PC-3 (cell line): Measurements from ENCODE around the gene NEURL1B. TPM values are rescaled to one million over a fixed set of nuclear protein-coding genes. Genes with fewer than 3 reads are reported as not detected.

Experiments used
- ATAC-seq: fragments of 200-7000 bp; cut with Tn5 transposase; 2 replicates; pipeline ENCODE4 v1.9.1; 2020; ENCODE audit warnings: mild to moderate bottlenecking, moderate library complexity
- BruUV-seq: library from RNA; stranded (reverse); fragments of 400-500 nt; replicated peaks from 2 replicates; lab custom pipeline; 2021; lab: Mats Ljungman, UMichigan
- CTCF ChIA-PET: fragments of 300-600 bp; sonication (Branson Sonifier 250); formaldehyde crosslinking; loops from one replicate; lab custom pipeline; 2022; ENCODE audit warnings: antibody characterized with exemption; lab: Charles Lee
- POLR2A ChIA-PET: fragments of 300-600 bp; sonication (Branson Sonifier 250); formaldehyde crosslinking; loops from one replicate; lab custom pipeline; 2022; ENCODE audit warnings: antibody characterized with exemption; ENCODE audit not compliant: unreplicated experiment; lab: Charles Lee
- DNase-seq: peaks from one replicate; pipeline ENCODE4 v3.0.0-alpha.2; 2015
- H2AFZ ChIP-seq: fragments of 300-600 bp; sonication (generic); 2 replicates; pipeline ENCODE4 v1.6.0; 2016; ENCODE audit warnings: antibody characterized with exemption, low read length
- H3F3A ChIP-seq: fragments of 300-600 bp; sonication (generic); one replicate; pipeline ENCODE4 v1.6.0; 2017; ENCODE audit warnings: antibody characterized with exemption, low read length, control low read depth, mild to moderate bottlenecking; ENCODE audit not compliant: unreplicated experiment
- H3K27ac ChIP-seq: fragments of 300-600 bp; sonication (generic); 2 replicates; pipeline ENCODE4 v1.5.1; 2016; ENCODE audit warnings: mild to moderate bottlenecking, low read length
- H3K27me3 ChIP-seq: fragments of 300-600 bp; sonication (generic); 2 replicates; pipeline ENCODE4 v1.6.1; 2016; ENCODE audit warnings: low read length, mixed read lengths
- H3K36me3 ChIP-seq: fragments of 300-600 bp; sonication (generic); 2 replicates; pipeline ENCODE4 v1.6.1; 2016; ENCODE audit warnings: low read depth, mixed run types, low read length, mixed read lengths
- H3K4me1 ChIP-seq: fragments of 300-600 bp; sonication (generic); 2 replicates; pipeline ENCODE4 v1.5.1; 2016; ENCODE audit warnings: low read length; ENCODE audit not compliant: insufficient read depth
- H3K4me2 ChIP-seq: fragments of 300-600 bp; sonication (generic); 2 replicates; pipeline ENCODE4 v1.6.0; 2016; ENCODE audit warnings: low read length
- H3K4me3 ChIP-seq: fragments of 300-600 bp; sonication (generic); 2 replicates; pipeline ENCODE4 v1.5.1; 2016; ENCODE audit warnings: mild to moderate bottlenecking, low read length, mixed read lengths
- H3K79me2 ChIP-seq: fragments of 300-600 bp; sonication (generic); 2 replicates; pipeline ENCODE4 v1.6.1; 2017; ENCODE audit warnings: low read length, mixed read lengths
- H3K9ac ChIP-seq: fragments of 300-600 bp; sonication (generic); 2 replicates; pipeline ENCODE4 v1.6.0; 2016; ENCODE audit warnings: mild to moderate bottlenecking, low read length
- H3K9me2 ChIP-seq: fragments of 300-600 bp; sonication (generic); replicated peaks from 2 replicates; pipeline ENCODE4 v1.6.1; 2016; ENCODE audit warnings: mixed run types, low read length, mixed read lengths
- H3K9me3 ChIP-seq: fragments of 300-600 bp; sonication (generic); 2 replicates; pipeline ENCODE4 v1.6.1; 2016; ENCODE audit warnings: low read length, mixed read lengths
- H4K20me1 ChIP-seq: fragments of 300-600 bp; sonication (generic); 2 replicates; pipeline ENCODE4 v1.6.1; 2016; ENCODE audit warnings: low read length, mixed read lengths
- EZH2 ChIP-seq: fragments of 300-600 bp; sonication (generic); IDR thresholded peaks from one replicate; pipeline ENCODE4 v1.6.1; 2017; ENCODE audit warnings: antibody characterized with exemption, mild to moderate bottlenecking, low read length; ENCODE audit not compliant: unreplicated experiment
- EZH2phosphoT487 ChIP-seq: fragments of 300-600 bp; sonication (generic); IDR thresholded peaks from 2 replicates; pipeline ENCODE4 v1.6.1; 2018; ENCODE audit warnings: mild to moderate bottlenecking, antibody characterized with exemption, low read length, borderline replicate concordance
- intact Hi-C: fragments of 100-400 bp; cut with micrococcal nuclease; formaldehyde crosslinking; loops from 2 replicates; pipeline ENCODE4 v1.9.0; 2023
- total RNA-seq: library from RNA; depleted of rRNA; stranded (reverse); fragments of >200 nt; gene quantifications from 2 replicates; pipeline ENCODE4 v1.2.3, GENCODE V29; 2014
- TF ChIP-seq, protein P1 (sequence below): fragments of 300-600 bp; sonication (generic); conservative IDR thresholded peaks from 2 replicates; pipeline ENCODE4 v1.5.1; 2017; ENCODE audit warnings: antibody characterized with exemption, low read depth, mild to moderate bottlenecking, low read length

NEURL1B gene
- total RNA-seq, 1 experiment from 2014 or later, result 0.95 TPM

DNA sequence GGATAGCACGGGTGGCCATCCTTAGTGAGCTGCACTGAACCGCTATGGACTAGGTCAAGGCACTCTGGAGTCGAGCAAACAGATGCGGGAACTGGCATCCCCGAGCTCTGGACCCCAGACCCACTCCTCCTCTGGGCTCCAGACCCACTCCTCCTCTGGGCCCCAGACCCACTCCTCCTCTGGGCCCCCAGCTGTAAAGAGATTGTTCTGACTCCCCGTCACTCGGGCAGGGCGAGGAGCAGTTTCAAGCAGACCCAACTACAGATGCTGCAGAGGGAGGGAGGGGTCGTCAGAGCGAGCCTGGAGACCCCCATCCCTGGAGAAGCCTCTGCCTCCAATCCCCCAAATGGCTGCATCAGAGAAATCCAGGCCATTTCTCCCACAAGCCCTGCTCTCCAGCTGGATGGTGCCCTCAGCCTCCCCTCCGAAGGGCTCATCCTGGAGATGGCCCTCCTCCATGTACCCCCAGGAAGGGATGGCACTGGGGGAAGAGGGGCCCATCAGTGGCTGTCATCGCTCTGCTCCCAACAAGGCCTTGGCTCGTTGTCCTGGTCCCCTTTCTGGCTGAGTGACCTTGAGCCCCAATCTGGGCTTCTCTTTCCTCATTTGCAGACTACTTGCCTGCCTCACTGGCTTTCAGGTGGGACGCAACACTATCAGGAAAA, 91.3 kb downstream of the NEURL1B start:
- no peaks in the 10 kb centered on the region for H3F3A ChIP-seq
- H3K4me2 ChIP-seq, result no peak overlapping the region
- H3K36me3 ChIP-seq, result no peaks in the 10 kb centered on the region
- CTCF ChIA-PET, result interaction anchor here (0.9 kb wide), 1 partner anchor 17 kb away, joined by 3 read pairs; no protein-coding TSS in a partner anchor
- no peak overlapping the region for H2AFZ ChIP-seq
- no TSS peak for BruUV-seq
- no peak overlapping the region for H3K27ac ChIP-seq
- no peak overlapping the region for H3K4me3 ChIP-seq
- TF ChIP-seq EZH2 (no peak), EZH2phosphoT487 (no peak)
- TF ChIP-seq, protein P1, sequence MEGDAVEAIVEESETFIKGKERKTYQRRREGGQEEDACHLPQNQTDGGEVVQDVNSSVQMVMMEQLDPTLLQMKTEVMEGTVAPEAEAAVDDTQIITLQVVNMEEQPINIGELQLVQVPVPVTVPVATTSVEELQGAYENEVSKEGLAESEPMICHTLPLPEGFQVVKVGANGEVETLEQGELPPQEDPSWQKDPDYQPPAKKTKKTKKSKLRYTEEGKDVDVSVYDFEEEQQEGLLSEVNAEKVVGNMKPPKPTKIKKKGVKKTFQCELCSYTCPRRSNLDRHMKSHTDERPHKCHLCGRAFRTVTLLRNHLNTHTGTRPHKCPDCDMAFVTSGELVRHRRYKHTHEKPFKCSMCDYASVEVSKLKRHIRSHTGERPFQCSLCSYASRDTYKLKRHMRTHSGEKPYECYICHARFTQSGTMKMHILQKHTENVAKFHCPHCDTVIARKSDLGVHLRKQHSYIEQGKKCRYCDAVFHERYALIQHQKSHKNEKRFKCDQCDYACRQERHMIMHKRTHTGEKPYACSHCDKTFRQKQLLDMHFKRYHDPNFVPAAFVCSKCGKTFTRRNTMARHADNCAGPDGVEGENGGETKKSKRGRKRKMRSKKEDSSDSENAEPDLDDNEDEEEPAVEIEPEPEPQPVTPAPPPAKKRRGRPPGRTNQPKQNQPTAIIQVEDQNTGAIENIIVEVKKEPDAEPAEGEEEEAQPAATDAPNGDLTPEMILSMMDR, result no peak
- H3K9ac ChIP-seq, result no peak overlapping the region
- DNase-seq, result no peak
- H3K4me1 ChIP-seq, result peaks cover 9% of the 10 kb centered on the region
- intact Hi-C loops, result no loop called here
- no peaks in the 10 kb centered on the region for H3K9me2 ChIP-seq
- no peaks in the 10 kb centered on the region for H3K9me3 ChIP-seq
- no peaks in the 10 kb centered on the region for H3K79me2 ChIP-seq
- POLR2A ChIA-PET, result interaction anchor here (0.6 kb wide), 1 partner anchor 25 kb away, joined by 4 read pairs; no protein-coding TSS in a partner anchor
- no peak for ATAC-seq
- H3K27me3 ChIP-seq, result no peaks in the 10 kb centered on the region
- H4K20me1 ChIP-seq, result no peaks in the 10 kb centered on the region

DNA sequence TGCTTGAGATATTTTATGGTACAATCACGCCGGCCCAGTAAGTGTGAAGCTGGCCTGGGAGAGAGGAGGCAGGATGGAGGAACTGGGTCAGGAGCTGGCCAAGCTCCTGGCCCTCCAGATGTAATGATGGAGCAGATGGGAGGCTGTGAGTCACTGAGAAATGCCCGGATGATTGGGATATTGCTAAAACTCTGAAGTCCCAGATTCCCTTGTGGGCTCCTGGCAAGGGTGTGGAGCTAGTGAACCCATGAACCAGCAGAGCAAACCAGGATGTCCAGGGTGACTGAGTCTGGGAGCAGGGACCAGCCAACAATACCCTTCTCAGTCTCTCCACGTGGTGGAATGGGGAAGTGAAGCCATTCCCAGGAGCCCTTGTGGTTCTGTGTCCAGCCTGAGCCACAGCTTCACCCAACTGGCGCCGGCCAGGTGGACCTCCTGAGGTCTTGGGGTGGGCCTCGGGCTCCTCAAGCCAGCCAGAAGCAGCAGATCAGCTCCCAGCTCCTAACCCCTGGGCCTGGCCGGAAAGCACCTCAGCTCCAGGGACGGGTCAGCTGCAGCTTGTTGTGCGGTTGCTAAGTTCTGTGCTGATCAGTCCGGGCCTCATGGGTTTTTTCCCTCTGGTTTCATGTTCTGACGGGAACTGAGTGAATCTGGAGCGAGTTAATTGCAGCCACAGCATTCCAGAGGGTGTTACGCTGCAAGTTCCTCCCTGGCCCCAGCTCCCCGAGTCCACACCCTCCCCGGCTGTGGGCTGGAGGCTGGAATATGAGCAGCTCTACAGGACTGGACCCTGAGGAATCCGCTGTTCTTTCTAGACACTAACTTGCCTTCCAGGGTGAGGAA, 92.3 kb downstream of the NEURL1B start:
- no peak for TF ChIP-seq EZH2phosphoT487
- no peak overlapping the region for H3K4me2 ChIP-seq
- no peaks in the 10 kb centered on the region for H3K27me3 ChIP-seq
- ATAC-seq (no peak), DNase-seq (no peak)
- H3K79me2 ChIP-seq, result no peaks in the 10 kb centered on the region
- no peak overlapping the region for H2AFZ ChIP-seq
- no peak overlapping the region for H3K4me3 ChIP-seq
- intact Hi-C loops, result no loop called here
- ChIA-PET CTCF (interaction anchor here (0.7 to 0.9 kb wide), 2 partner anchors 9 to 18 kb away, joined by 3 read pairs; no protein-coding TSS in a partner anchor), POLR2A (no interaction called here)
- H3K9me3 ChIP-seq, result no peaks in the 10 kb centered on the region
- peaks cover 9% of the 10 kb centered on the region for H3K4me1 ChIP-seq
- no peaks in the 10 kb centered on the region for H3K36me3 ChIP-seq
- no peaks in the 10 kb centered on the region for H3F3A ChIP-seq
- H4K20me1 ChIP-seq, result no peaks in the 10 kb centered on the region
- no peak overlapping the region for H3K27ac ChIP-seq
- no peaks in the 10 kb centered on the region for H3K9me2 ChIP-seq
- H3K9ac ChIP-seq, result no peak overlapping the region
- no TSS peak for BruUV-seq

DNA sequence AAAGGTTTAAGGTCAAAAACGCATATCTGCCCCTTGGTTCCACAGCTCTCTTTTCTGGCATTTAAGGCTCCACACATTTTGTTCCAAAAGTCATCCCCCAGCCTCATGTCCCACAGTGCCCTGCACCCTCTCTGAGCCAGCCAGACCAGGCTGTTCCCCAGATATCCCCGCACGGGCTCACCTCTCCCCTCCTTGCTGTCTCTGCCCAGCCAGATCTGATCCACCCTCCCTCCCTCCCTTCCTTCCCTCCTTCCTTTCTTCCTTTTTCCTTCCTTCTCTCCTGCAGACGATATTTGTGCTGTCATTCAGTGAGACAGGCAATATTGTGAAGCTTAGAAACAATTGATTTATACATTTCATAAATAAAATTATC, 92.9 kb downstream of the NEURL1B start:
- Histone ChIP-seq H3K27me3 (no peaks in the 10 kb centered on the region), H3K4me1 (peaks cover 9% of the 10 kb centered on the region), H3K9me2 (no peaks in the 10 kb centered on the region), H2AFZ (no peak overlapping the region), H3K27ac (no peak overlapping the region), H4K20me1 (no peaks in the 10 kb centered on the region), H3K36me3 (no peaks in the 10 kb centered on the region), H3K9me3 (no peaks in the 10 kb centered on the region), H3K4me3 (no peak overlapping the region), H3K4me2 (no peak overlapping the region), H3K9ac (no peak overlapping the region), H3K79me2 (no peaks in the 10 kb centered on the region), H3F3A (no peaks in the 10 kb centered on the region)
- ChIA-PET CTCF (no interaction called here), POLR2A (no interaction called here)
- TF ChIP-seq EZH2, result no peak
- no peak for TF ChIP-seq EZH2phosphoT487
- TF ChIP-seq, protein P1, result no peak
- no peak for DNase-seq
- BruUV-seq, result no TSS peak
- no peak for ATAC-seq
- intact Hi-C loops, result no loop called here
